Natural killer cell (primary cell): ENCODE data around the gene TSKS. TPM values are rescaled to one million over a fixed set of nuclear protein-coding genes. Genes with fewer than 3 reads are reported as not detected.

ENCODE experiments used
- ATAC-seq, 3 donors: fragments of 150-1000 bp in 2 of 3; fragments of 200-7000 bp in 1 of 3; cut with Tn5 transposase; 1 replicate in 1 of 3; 2 replicates in 2 of 3; pipeline ENCODE4 v1.10.0; 2021; ENCODE audit warnings: mild to moderate bottlenecking in 2 of 3, moderate library complexity in 2 of 3
- DNase-seq, 2 donors: peaks; one replicate each; pipeline versions ENCODE4 v3.0.0 to v3.0.0-alpha.2; 2013 to 2021; ENCODE audit warnings: mixed read lengths in 1 of 2
- H3K27ac ChIP-seq: one replicate; pipeline ENCODE4 v1.5.1; 2013; ENCODE audit warnings: mild to moderate bottlenecking, low read length
- H3K27me3 ChIP-seq: one replicate; pipeline ENCODE4 v1.6.1; 2013; ENCODE audit warnings: low read length; ENCODE audit not compliant: control insufficient read depth, insufficient read depth
- H3K36me3 ChIP-seq: one replicate; pipeline ENCODE4 v1.6.1; 2013; ENCODE audit warnings: low read length; ENCODE audit not compliant: control insufficient read depth, insufficient read depth
- H3K4me1 ChIP-seq: one replicate; pipeline ENCODE4 v1.6.1; 2013; ENCODE audit warnings: low read length; ENCODE audit not compliant: control insufficient read depth, insufficient read depth
- H3K4me3 ChIP-seq: one replicate; pipeline ENCODE4 v1.5.1; 2013; ENCODE audit warnings: low read length
- H3K9me3 ChIP-seq: one replicate; pipeline ENCODE4 v1.6.1; 2013; ENCODE audit warnings: low read length; ENCODE audit not compliant: control insufficient read depth, insufficient read depth
- H3K27ac Mint-ChIP-seq, 2 donors: one replicate each; pipeline ENCODE4 v1.8.0; 2022; ENCODE audit warnings: mild to moderate bottlenecking in 2 of 2, mixed read lengths in 2 of 2, moderate library complexity in 1 of 2
- H3K27me3 Mint-ChIP-seq, 2 donors: one replicate each; pipeline ENCODE4 v1.8.0; 2022; ENCODE audit warnings: low read depth in 2 of 2, mixed read lengths in 2 of 2
- H3K36me3 Mint-ChIP-seq: one replicate; pipeline ENCODE4 v1.8.0; 2022; ENCODE audit warnings: mixed read lengths
- H3K4me1 Mint-ChIP-seq, 2 donors: one replicate each; pipeline ENCODE4 v1.8.0; 2022; ENCODE audit warnings: mixed read lengths in 2 of 2
- H3K4me3 Mint-ChIP-seq: one replicate; pipeline ENCODE4 v1.8.0; 2022; ENCODE audit warnings: mild to moderate bottlenecking, moderate library complexity, mixed read lengths
- H3K9me3 Mint-ChIP-seq, 2 donors: one replicate each; pipeline ENCODE4 v1.8.0; 2022; ENCODE audit warnings: mixed read lengths in 2 of 2
- CTCF ChIP-seq: fragments of 200-600 bp; IDR thresholded peaks from one replicate; pipeline ENCODE4 v1.8.0; 2022; ENCODE audit warnings: antibody characterized with exemption
- WGBS: methylation state at CpG from one replicate; pipeline ENCODE4 v1.1.7; 2013; ENCODE audit warnings: missing lambda C conversion rate; ENCODE audit not compliant: insufficient coverage; 5-methylcytosine and 5-hydroxymethylcytosine counted together
- intact Hi-C: fragments of 100-400 bp; cut with micrococcal nuclease; formaldehyde crosslinking; loops from one replicate; pipeline ENCODE4 v1.14.2; 2022
- total RNA-seq, 4 donors: library from RNA; stranded (reverse); fragments of 120-200 nt in 1 of 4; gene quantifications; one replicate each; pipeline versions ENCODE4 v1.2.3 to v1.2.4, GENCODE V29; 2013 to 2022

The TSKS gene
- total RNA-seq, 3 donors from 2014 or later (not counting 1 experiment from before 2014, with no cell fraction given): 0.35 to 2.4 (median 1.7) TPM

GRCh38 chr19:49701271-49701786, 61.8 kb downstream of the TSKS start:
- Histone ChIP-seq H3K27me3 (no peaks in the 10 kb centered on the region), H3K27ac (no peak overlapping the region), H3K36me3 (no peaks in the 10 kb centered on the region), H3K4me3 (no peak overlapping the region), H3K9me3 (no peaks in the 10 kb centered on the region), H3K4me1 (no peaks in the 10 kb centered on the region)
- no peak overlapping the region for H3K27ac Mint-ChIP-seq
- H3K4me1 Mint-ChIP-seq: no peaks in the 10 kb centered on the region
- H3K36me3 Mint-ChIP-seq: no peaks in the 10 kb centered on the region
- H3K4me3 Mint-ChIP-seq: no peak overlapping the region
- TF ChIP-seq CTCF: no peak
- DNase-seq (no peak), ATAC-seq (no peak)
- H3K9me3 Mint-ChIP-seq: no peaks in the 10 kb centered on the region
- intact Hi-C loops: no loop called here
- 51% methylated on average over 39 of the region's 40 CpGs for WGBS
- no peaks in the 10 kb centered on the region for H3K27me3 Mint-ChIP-seq

- no peak overlapping the region for H3K27ac Mint-ChIP-seq
- ATAC-seq: peak in 2 of 3 donors; percentile 32 to 40
These were observed 62.5 kb downstream of the TSKS start for GRCh38 chr19:49700563-49700962.

DNA sequence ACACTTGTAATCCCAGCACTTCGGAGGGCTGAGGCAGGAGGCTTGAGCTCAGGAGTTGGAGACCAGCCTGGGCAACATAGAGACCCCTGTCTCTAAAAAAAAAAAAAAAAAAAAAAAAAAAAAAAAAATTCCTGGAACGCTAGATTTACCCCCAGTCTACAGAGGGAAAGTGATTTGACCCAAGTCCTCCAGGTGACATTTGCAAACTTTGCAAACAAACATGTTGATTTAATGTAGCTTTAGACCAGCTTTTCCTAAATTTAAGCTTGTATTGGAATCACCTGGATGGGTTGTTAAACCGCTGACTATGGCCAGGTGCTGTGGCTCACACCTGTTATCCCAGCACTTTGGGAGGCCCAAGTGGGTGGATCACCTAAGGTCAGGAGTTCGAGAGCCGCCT, 63.7 kb downstream of the TSKS start:
- Mint-ChIP-seq H3K36me3 (no peaks in the 10 kb centered on the region), H3K4me3 (no peak overlapping the region), H3K27ac (no peak overlapping the region), H3K9me3 (no peaks in the 10 kb centered on the region), H3K4me1 (no peaks in the 10 kb centered on the region), H3K27me3 (peaks cover 0 to 4% of the 10 kb centered on the region in 2 donors)
- Histone ChIP-seq H3K36me3 (no peaks in the 10 kb centered on the region), H3K4me1 (no peaks in the 10 kb centered on the region), H3K9me3 (no peaks in the 10 kb centered on the region), H3K27me3 (no peaks in the 10 kb centered on the region), H3K4me3 (no peak overlapping the region), H3K27ac (no peak overlapping the region)
- ATAC-seq: no peak
- no peak for TF ChIP-seq CTCF
- no peak for DNase-seq
- intact Hi-C loops: no loop called here
- 93% methylated on average over 5 of the region's 5 CpGs for WGBS

More at GRCh38 chr19:49700563-49700962, 62.5 kb downstream of the TSKS start:
- H3K4me1 ChIP-seq: no peaks in the 10 kb centered on the region
- no peak overlapping the region for H3K27ac ChIP-seq
- Mint-ChIP-seq H3K27me3 (no peaks in the 10 kb centered on the region), H3K4me1 (no peaks in the 10 kb centered on the region), H3K9me3 (no peaks in the 10 kb centered on the region), H3K4me3 (no peak overlapping the region), H3K36me3 (no peaks in the 10 kb centered on the region)
- no peaks in the 10 kb centered on the region for H3K9me3 ChIP-seq
- no peaks in the 10 kb centered on the region for H3K36me3 ChIP-seq
- 72% methylated on average over 11 of the region's 11 CpGs for WGBS
- no peak for DNase-seq
- no peaks in the 10 kb centered on the region for H3K27me3 ChIP-seq
- intact Hi-C loops: no loop called here
- H3K4me3 ChIP-seq: no peak overlapping the region
- TF ChIP-seq CTCF: no peak

DNA sequence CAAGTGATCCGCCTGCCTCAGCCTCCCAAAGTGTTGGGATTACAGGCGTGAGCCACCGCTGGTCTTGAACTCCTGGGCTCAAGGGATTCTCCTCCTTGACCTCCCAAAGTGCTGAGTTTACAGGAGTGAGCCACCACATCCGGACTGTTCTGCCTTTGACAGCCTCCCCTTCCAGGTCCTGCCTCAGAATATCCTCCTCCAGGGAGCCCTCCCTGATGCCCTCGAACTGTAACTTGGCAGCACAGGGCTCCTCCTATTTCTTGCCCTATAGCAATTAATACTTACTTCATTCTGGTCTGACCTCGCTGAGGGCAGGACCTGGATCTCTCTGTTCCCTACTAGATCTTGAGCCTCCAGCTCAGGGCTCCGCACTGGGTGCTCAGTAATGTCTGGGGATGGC, 66.2 kb downstream of the TSKS start:
- no peak for TF ChIP-seq CTCF
- no peaks in the 10 kb centered on the region for H3K36me3 ChIP-seq
- H3K4me3 ChIP-seq: no peak overlapping the region
- no peaks in the 10 kb centered on the region for H3K4me1 Mint-ChIP-seq
- H3K36me3 Mint-ChIP-seq: no peaks in the 10 kb centered on the region
- H3K27ac ChIP-seq: no peak overlapping the region
- no peaks in the 10 kb centered on the region for H3K9me3 ChIP-seq
- no peak for DNase-seq
- no peak overlapping the region for H3K27ac Mint-ChIP-seq
- 91% methylated on average over 7 of the region's 7 CpGs for WGBS
- H3K9me3 Mint-ChIP-seq: no peaks in the 10 kb centered on the region
- no peak overlapping the region for H3K4me3 Mint-ChIP-seq
- intact Hi-C loops: no loop called here
- H3K27me3 ChIP-seq: peaks cover 6% of the 10 kb centered on the region
- H3K4me1 ChIP-seq: peaks cover under 1% of the 10 kb centered on the region
- H3K27me3 Mint-ChIP-seq: peaks cover 0 to 12% of the 10 kb centered on the region in 2 donors
- no peak for ATAC-seq
